HepG2 (cell line): Measurements from ENCODE around the gene SNHG17.

Source experiments
- MAX ChIP-seq: IDR thresholded peaks from 2 replicates; pipeline ENCODE4 v1.6.1; 2012; ENCODE audit warnings: inconsistent platforms
- MYNN ChIP-seq: sonication (generic); formaldehyde crosslinking; IDR thresholded peaks from 2 replicates; pipeline ENCODE4 v1.4.0; 2020; ENCODE audit warnings: mild to moderate bottlenecking, low read depth, missing genetic modification reagents

- TF ChIP-seq MYNN, result no peak
- no peak for TF ChIP-seq MAX
Observed at GRCh38 chr20:38386851-38387250, 48.3 kb downstream of the SNHG17 start.
